Thyroid gland (tissue), 4 donors: ENCODE results near the gene EIF2B4. TPM values are rescaled to one million over a fixed set of nuclear protein-coding genes. Genes with fewer than 3 reads are reported as not detected.
A peak's percentile ranks its signal among the peaks of the same experiment; 100 is the strongest.
"Not testable (repeated sequence)": the region's sequence is repeated elsewhere in the genome, so short reads cannot be mapped to it uniquely, and the experiment has no call there.

Source experiments
- DNase-seq, 2 donors: peaks; one replicate each; pipeline ENCODE4 v3.0.0-alpha.2; 2019
- H3K27ac ChIP-seq, 3 donors: fragments of 200-600 bp; sonication (generic); 1 replicate in 2 of 3; 2 replicates in 1 of 3; pipeline ENCODE4 v1.5.1; 2016 to 2019; ENCODE audit warnings: mild to moderate bottlenecking in 1 of 3, moderate library complexity in 1 of 3
- H3K27me3 ChIP-seq: fragments of 200-600 bp; sonication (generic); one replicate; pipeline ENCODE4 v1.5.1; 2019
- H3K36me3 ChIP-seq, 2 donors: fragments of 200-600 bp; sonication (generic); one replicate each; pipeline ENCODE4 v1.5.1; 2016 to 2019
- H3K4me1 ChIP-seq, 2 donors: fragments of 200-600 bp; sonication (generic); one replicate each; pipeline ENCODE4 v1.5.1; 2017 to 2019
- H3K4me3 ChIP-seq, 3 donors: fragments of 200-600 bp; sonication (generic); replicated peaks in 1 of 3; 1 replicate in 2 of 3; 2 replicates in 1 of 3; pipeline ENCODE4 v1.5.1; 2016; ENCODE audit warnings: mild to moderate bottlenecking in 1 of 3
- H3K9me3 ChIP-seq: fragments of 200-600 bp; sonication (generic); one replicate; pipeline ENCODE4 v1.5.1; 2017
- CTCF ChIP-seq, 6 experiments: fragments of 200-600 bp in 3 of 6; fragments of 450-650 bp in 3 of 6; sonication (generic) in 3 of 6; IDR thresholded peaks; one replicate each; pipeline ENCODE4 v1.5.1; 2016 to 2019; ENCODE audit warnings: antibody characterized with exemption in 6 of 6, mild to moderate bottlenecking in 2 of 6, inconsistent platforms in 1 of 6, moderate library complexity in 1 of 6
- POLR2A ChIP-seq, 2 donors: fragments of 450-650 bp; IDR thresholded peaks; one replicate each; pipeline ENCODE4 v1.6.1; 2017; ENCODE audit warnings: antibody characterized with exemption in 2 of 2, mild to moderate bottlenecking in 2 of 2, moderate library complexity in 1 of 2
- WGBS, 2 donors: methylation state at CpG; one replicate each; pipeline ENCODE4 v1.1.5; 2017; 5-methylcytosine and 5-hydroxymethylcytosine counted together
- intact Hi-C: fragments of 100-400 bp; cut with DNase I; formaldehyde crosslinking; loops from one replicate; pipeline ENCODE4 v1.15.1; 2023
- total RNA-seq, 4 donors: library from RNA; depleted of rRNA; stranded (reverse); fragments of >200 nt; gene quantifications; one replicate each; pipeline ENCODE4 v1.2.3, GENCODE V29; 2016

Gene EIF2B4
- total RNA-seq, 4 donors from 2014 or later = 34.7 to 44.0 (median 38.6) TPM

GRCh38 chr2:27353762-27354596 is 16.2 kb downstream of the EIF2B4 start:
- peaks cover 22 to 38% of the 10 kb centered on the region in 2 donors for H3K4me1 ChIP-seq
- no peak for DNase-seq
- H3K9me3 ChIP-seq = no peaks in the 10 kb centered on the region
- no peaks in the 10 kb centered on the region for H3K36me3 ChIP-seq
- H3K4me3 ChIP-seq = no peak overlapping the region
- no peaks in the 10 kb centered on the region for H3K27me3 ChIP-seq
- 72 to 73% methylated on average over 7 of the region's 7 CpGs for WGBS, 2 donors
- no peak overlapping the region for H3K27ac ChIP-seq
- intact Hi-C loops = no loop called here
- TF ChIP-seq CTCF (IDR thresholded peaks at IDR 0.05) (no peak), POLR2A (IDR thresholded peaks at IDR 0.05) (no peak)

GRCh38 chr2:27353386-27353761 is 16.8 kb downstream of the EIF2B4 start:
- WGBS, 2 donors = 95 to 100% methylated on average over 5 of the region's 5 CpGs
- intact Hi-C loops, DNase-seq, H3K27me3 ChIP-seq, H3K36me3 ChIP-seq, H3K4me3 ChIP-seq, H3K9me3 ChIP-seq, H3K27ac ChIP-seq: not testable (repeated sequence)
- H3K4me1 ChIP-seq = peaks cover 22 to 39% of the 10 kb centered on the region in 2 donors

- peaks cover 22 to 47% of the 10 kb centered on the region in 2 donors for H3K4me1 ChIP-seq
- 89 to 90% methylated on average over 6 of the region's 6 CpGs for WGBS, 2 donors
- intact Hi-C loops = no loop called here
- no peaks in the 10 kb centered on the region for H3K36me3 ChIP-seq
- TF ChIP-seq POLR2A (IDR thresholded peaks at IDR 0.05) = no peak
- no peaks in the 10 kb centered on the region for H3K9me3 ChIP-seq
- no peak overlapping the region for H3K27ac ChIP-seq
- H3K27me3 ChIP-seq = no peaks in the 10 kb centered on the region
- H3K4me3 ChIP-seq = no peak overlapping the region
- no peak for DNase-seq
Measured at GRCh38 chr2:27351802-27352598, 18.1 kb downstream of the EIF2B4 start.

- no peaks in the 10 kb centered on the region for H3K27me3 ChIP-seq
- WGBS, 2 donors = 61 to 74% methylated on average over 7 of the region's 7 CpGs
- TF ChIP-seq POLR2A (IDR thresholded peaks at IDR 0.05) = no peak
- no peak for TF ChIP-seq CTCF (IDR thresholded peaks at IDR 0.05)
- intact Hi-C loops = no loop called here
- no peak overlapping the region for H3K4me3 ChIP-seq
- H3K36me3 ChIP-seq = no peaks in the 10 kb centered on the region
- no peaks in the 10 kb centered on the region for H3K9me3 ChIP-seq
- H3K4me1 ChIP-seq = peaks cover 27 to 49% of the 10 kb centered on the region in 2 donors
- H3K27ac ChIP-seq = peak overlapping the region in 2 of 3 donors; percentile 16 to 26
- DNase-seq = no peak
Measured at GRCh38 chr2:27350106-27350693, 19.9 kb downstream of the EIF2B4 start.

- WGBS, 2 donors = 92 to 100% methylated on average over 2 of the region's 2 CpGs
- no peak for TF ChIP-seq CTCF (IDR thresholded peaks at IDR 0.05)
- no peak for TF ChIP-seq POLR2A (IDR thresholded peaks at IDR 0.05)
- H3K36me3 ChIP-seq = peaks cover 1 to 5% of the 10 kb centered on the region in 2 donors
- H3K4me3 ChIP-seq = no peak overlapping the region
- H3K4me1 ChIP-seq = peaks cover 14 to 29% of the 10 kb centered on the region in 2 donors
- no peaks in the 10 kb centered on the region for H3K27me3 ChIP-seq
- DNase-seq = no peak
- intact Hi-C loops = no loop called here
- peak overlapping the region in 1 of 3 donors; percentile 21 for H3K27ac ChIP-seq
- H3K9me3 ChIP-seq = no peaks in the 10 kb centered on the region
Measured at GRCh38 chr2:27347641-27348040, 22.5 kb downstream of the EIF2B4 start.
